Stomach (tissue), 4 donors: ENCODE data around the gene OR52R1.

Experiments used
- POLR2A ChIP-seq, 4 donors: fragments of 450-650 bp; IDR thresholded peaks; one replicate each; pipeline ENCODE4 v1.6.1; 2016; ENCODE audit warnings: antibody characterized with exemption in 4 of 4, control low read depth in 2 of 4, mild to moderate bottlenecking in 1 of 4, moderate library complexity in 1 of 4
- TF ChIP-seq, protein P1 (sequence below), 7 experiments: fragments of 450-650 bp in 4 of 7; fragments of 200-600 bp in 3 of 7; sonication (generic) in 3 of 7; IDR thresholded peaks; one replicate each; pipeline ENCODE4 v1.5.1; 2016 to 2019; ENCODE audit warnings: antibody characterized with exemption in 7 of 7, control low read depth in 2 of 7, mild to moderate bottlenecking in 1 of 7

DNA sequence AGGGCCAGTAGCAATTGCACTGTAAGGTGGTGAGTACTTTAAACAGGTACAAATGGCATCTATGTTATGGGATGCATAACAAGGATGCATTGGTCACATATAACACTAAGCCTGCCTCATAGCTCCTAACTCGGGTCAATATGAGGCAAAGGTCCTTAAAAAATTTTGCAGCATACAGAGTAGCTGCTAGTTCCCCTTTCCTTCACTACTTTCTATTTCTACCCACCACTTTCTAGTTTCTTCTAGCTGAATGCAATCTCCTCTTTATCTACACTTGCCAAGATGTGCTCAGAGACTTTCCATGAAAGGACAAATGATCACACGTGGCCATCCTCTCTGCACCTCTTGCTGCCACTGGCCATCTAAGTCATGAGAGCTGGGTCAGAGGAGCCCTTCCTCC lies 26.7 kb upstream of the OR52R1 start:
- TF ChIP-seq, protein P1, sequence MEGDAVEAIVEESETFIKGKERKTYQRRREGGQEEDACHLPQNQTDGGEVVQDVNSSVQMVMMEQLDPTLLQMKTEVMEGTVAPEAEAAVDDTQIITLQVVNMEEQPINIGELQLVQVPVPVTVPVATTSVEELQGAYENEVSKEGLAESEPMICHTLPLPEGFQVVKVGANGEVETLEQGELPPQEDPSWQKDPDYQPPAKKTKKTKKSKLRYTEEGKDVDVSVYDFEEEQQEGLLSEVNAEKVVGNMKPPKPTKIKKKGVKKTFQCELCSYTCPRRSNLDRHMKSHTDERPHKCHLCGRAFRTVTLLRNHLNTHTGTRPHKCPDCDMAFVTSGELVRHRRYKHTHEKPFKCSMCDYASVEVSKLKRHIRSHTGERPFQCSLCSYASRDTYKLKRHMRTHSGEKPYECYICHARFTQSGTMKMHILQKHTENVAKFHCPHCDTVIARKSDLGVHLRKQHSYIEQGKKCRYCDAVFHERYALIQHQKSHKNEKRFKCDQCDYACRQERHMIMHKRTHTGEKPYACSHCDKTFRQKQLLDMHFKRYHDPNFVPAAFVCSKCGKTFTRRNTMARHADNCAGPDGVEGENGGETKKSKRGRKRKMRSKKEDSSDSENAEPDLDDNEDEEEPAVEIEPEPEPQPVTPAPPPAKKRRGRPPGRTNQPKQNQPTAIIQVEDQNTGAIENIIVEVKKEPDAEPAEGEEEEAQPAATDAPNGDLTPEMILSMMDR (IDR thresholded peaks at IDR 0.05): no peak
- TF ChIP-seq POLR2A (IDR thresholded peaks at IDR 0.05): no peak
